B cell (primary cell): Measurements from ENCODE around the gene CPN1.

Experiments used
- CTCF ChIP-seq: fragments of 200-600 bp; IDR thresholded peaks from one replicate; pipeline ENCODE4 v1.8.0; 2022; ENCODE audit warnings: antibody characterized with exemption, mild to moderate bottlenecking
- EZH2 ChIP-seq: IDR thresholded peaks from 2 replicates; pipeline ENCODE4 v1.6.1; 2012; ENCODE audit warnings: borderline replicate concordance, low read depth, mild to moderate bottlenecking, moderate library complexity, low read length; ENCODE audit not compliant: insufficient read depth, poor library complexity, severe bottlenecking

GRCh38 chr10:100022403-100022802 lies 59.3 kb downstream of the CPN1 start:
- TF ChIP-seq CTCF, result no peak
- TF ChIP-seq EZH2, result no peak
